ENCODE results near the gene HNF4A.

DNA sequence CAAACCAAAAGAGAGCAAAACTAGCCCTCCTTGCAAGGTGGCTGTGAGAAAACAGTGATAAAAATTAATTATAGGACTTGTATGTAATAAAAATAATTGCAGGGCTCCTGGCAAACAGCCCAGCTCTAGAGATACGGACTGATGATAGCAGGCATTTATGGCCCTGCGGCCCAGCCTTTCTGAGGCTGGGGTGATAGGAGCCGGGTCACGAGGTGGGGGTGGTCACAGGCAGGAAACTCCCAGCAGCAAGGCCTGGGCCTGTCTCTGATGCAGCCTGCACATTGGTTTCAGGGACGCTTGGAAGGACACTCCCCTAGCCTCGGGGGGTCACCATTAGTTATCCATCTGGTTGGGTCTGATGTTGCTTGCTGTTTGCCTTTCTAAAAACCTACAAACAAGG, 101.5 kb downstream of the HNF4A start:
- TF ChIP-seq, protein P1, sequence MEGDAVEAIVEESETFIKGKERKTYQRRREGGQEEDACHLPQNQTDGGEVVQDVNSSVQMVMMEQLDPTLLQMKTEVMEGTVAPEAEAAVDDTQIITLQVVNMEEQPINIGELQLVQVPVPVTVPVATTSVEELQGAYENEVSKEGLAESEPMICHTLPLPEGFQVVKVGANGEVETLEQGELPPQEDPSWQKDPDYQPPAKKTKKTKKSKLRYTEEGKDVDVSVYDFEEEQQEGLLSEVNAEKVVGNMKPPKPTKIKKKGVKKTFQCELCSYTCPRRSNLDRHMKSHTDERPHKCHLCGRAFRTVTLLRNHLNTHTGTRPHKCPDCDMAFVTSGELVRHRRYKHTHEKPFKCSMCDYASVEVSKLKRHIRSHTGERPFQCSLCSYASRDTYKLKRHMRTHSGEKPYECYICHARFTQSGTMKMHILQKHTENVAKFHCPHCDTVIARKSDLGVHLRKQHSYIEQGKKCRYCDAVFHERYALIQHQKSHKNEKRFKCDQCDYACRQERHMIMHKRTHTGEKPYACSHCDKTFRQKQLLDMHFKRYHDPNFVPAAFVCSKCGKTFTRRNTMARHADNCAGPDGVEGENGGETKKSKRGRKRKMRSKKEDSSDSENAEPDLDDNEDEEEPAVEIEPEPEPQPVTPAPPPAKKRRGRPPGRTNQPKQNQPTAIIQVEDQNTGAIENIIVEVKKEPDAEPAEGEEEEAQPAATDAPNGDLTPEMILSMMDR (IDR thresholded peaks at IDR 0.05), result no peak
- TF ChIP-seq POLR2A (IDR thresholded peaks at IDR 0.05), result no peak

All from body of pancreas (tissue), 4 donors.